Mesangial cell (primary cell): ENCODE results near the gene ADAP1. TPM values are rescaled to one million over a fixed set of nuclear protein-coding genes. Genes with fewer than 3 reads are reported as not detected.

ENCODE experiments used
- total RNA-seq: library from RNA; depleted of rRNA; stranded (reverse); fragments of >200 nt; gene quantifications from 2 replicates; pipeline ENCODE4 v1.2.3, GENCODE V29; 2015

The ADAP1 gene
- total RNA-seq, result 0.98 and 6.6 TPM in 2 replicates

DNA sequence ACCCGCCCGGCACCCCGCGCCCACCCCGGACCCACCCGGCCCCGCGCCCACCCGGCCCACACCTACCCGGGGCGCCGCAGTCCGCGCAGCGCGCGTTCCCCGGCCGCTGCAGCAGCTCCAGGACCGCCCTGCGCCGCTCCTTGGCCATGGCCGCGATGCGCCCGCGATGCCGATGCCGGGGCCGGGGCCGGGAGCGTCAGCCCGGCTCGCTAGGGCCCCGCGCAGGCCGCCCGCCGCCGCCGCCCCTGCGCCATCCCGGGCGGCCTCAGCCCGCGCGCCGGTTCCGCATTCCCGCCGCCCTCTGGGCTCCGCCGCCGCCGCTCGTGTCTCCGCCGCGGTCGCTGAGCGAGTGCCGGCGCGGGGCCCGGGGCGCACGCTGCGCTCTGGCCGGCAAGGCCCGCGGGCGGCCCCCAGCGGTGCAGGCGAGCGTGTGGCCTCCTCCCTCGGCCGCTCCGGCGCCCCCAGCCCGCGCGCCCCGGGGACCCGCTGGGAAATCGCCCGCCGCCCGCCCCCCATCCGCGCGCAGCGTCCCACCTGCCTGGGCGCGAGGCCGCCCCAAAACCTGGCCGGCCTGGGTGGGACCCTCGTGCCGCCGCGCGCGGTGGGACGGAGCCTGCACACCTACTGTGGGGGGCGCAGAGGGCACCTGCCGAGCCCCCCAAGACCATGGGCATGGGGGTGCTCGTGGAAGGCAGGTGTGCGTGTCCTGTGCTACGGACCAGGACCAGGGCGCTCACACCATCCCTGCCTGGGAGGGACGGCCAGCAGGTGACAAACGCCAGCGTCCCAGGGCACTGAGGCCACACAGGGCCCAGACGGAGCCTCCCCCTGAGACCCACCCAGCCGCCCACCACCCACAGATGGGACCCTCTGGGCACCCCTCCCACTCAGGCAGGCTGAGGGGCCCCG is at the start of gene ADAP1:
ADAP1 (minus strand) TSS at position 351 of the 909 bp plus-strand sequence; CDS start at position 148, 203 bp downstream.

DNA sequence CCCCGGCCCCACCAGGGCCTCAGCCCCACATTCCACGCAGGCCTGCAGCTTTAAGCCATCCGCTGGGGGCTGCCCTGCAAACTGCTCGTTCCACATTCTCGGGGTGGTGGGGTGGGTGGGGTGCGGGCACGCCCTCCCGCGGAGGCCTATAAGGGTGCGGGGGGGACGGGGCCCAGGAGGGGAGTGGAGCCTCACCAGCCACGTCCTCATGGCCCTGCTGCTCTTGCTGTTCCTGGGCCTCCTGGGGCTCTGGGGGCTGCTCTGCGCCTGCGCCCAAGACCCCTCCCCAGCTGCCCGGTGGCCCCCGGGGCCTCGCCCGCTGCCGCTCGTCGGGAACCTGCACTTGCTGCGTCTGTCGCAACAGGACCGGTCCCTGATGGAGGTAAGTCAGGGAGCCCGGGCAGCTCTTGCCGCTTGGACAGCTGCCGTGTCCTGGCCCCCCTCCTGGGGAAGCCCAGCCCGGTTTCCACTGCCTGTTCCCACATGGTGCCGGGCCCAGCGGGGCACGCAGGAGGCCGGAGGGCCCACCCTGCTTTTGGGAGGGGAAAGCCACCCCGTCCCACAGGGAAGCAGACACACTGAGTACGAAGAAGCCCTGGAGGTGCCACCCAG is 28.6 kb upstream of the ADAP1 start, which contains the start of gene CYP2W1:
CYP2W1 (plus strand) TSS at position 178 of the 612 bp plus-strand sequence; CDS start at position 209, 31 bp downstream.

DNA sequence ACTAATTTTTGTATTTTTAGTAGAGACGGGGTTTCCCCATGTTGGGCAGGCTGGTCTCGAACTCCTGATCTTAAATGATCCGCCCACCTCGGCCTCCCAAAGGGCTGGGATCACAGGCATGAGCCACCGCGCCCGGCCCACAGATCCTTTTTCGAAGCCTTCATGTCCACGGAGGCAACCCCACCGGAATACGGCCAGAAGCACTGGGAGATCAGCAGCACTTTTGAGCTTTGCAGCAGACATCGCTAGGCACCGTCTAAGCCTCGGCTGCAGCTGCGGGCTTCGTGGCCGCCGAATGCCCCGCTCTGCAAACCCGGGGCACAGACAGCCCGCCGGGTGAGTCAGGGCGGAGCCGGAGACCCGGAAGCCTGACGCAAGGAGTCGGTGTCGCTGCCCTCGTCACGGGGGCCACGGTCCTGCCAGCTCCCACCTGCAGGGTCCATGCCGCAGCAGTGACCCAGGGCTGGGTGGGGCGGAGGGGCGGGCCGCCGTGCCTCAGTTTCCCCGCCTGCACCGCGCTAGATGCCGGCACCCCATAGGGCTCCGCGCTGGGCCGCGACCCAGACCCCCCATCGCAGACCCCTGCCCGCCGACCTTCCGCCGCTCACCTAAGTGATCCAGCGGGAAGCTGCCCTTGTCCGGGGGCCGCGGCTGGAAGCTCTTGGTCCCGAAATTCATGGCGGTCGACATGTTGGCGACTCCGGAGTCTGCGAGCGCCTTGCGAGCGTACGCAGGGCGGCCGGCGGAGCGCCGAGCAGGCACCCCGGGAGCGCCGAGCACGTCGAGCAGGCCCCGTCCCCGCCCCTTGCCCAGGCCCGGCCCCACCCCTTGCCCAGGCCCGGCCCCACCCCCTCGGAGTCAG is 20.6 kb upstream of the ADAP1 start, which contains the start of gene COX19:
COX19 (minus strand) TSS at position 730 of the 862 bp plus-strand sequence; CDS start at position 690, 40 bp downstream.

DNA sequence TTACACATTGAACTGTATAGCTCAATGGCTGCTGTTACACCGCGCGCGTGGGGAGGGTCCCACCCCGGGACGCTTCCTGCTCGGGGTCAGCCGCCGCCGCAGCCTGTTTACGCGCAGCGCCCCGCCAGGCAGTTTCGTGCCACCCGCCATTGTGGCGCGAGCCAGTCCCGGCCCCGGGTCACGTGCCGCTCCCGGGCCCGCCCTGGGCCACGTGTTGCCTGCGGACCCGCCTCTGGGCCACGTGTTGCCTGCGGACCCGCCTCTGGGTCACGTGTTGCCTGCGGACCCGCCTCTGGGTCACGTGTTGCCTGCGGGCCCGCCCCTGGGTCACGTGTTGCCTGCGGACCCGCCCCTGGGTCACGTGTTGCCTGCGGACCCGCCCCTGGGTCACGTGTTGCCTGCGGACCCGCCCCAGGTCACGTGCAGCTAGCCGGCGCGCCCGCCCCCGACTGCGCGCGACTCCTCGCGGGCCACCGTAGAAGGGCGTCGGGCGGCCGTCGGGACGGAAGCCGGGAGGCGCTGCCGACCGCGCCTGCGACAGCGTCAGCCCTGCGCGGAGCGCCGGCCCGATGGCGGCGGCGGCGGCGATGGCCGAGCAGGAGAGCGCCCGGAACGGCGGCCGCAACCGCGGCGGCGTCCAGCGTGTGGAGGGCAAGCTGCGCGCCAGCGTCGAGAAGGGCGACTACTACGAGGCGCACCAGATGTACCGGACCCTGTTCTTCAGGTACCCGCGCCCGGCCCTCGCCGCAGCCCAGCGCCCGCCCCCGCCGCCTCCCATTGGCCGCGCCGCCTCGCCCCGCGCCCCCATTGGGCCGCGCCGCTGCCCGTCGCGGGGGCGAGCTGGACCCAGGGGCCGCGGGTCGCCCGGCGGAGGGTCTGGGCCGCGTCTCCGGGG is 78.2 kb downstream of the ADAP1 start, which contains the start of gene GET4:
GET4 (plus strand) TSS at position 478 of the 895 bp plus-strand sequence; CDS start at position 570, 92 bp downstream.

Other genes starting within 250 kb of the ADAP1 start
- gene DNAAF5, start 228.0 kb downstream of the ADAP1 start, total RNA-seq, result 45.1 and 80.3 TPM in 2 replicates
- gene PRKAR1B, start 227.4 kb downstream of the ADAP1 start, total RNA-seq, result 19.2 and 30.0 TPM in 2 replicates
- gene SUN1, start 122.2 kb downstream of the ADAP1 start, total RNA-seq, result 91.1 and 104 TPM in 2 replicates
- 42.2 and 43.9 TPM in 2 replicates for gene GET4, start 78.1 kb downstream of the ADAP1 start, total RNA-seq
- gene COX19, start 20.9 kb upstream of the ADAP1 start, total RNA-seq, result 3.4 and 5.1 TPM in 2 replicates
- gene CYP2W1, start 28.5 kb upstream of the ADAP1 start, total RNA-seq, result 0.63 TPM in 1 of 2 replicates, not detected in the other
- gene GPR146, start 89.9 kb upstream of the ADAP1 start, total RNA-seq, result under 0.01 and 1.5 TPM in 2 replicates
- 2.6 and 2.9 TPM in 2 replicates for gene GPER1, start 133.4 kb upstream of the ADAP1 start, total RNA-seq
- 13.8 and 29.5 TPM in 2 replicates for gene ZFAND2A, start 205.5 kb upstream of the ADAP1 start, total RNA-seq